ENCODE data around the gene THSD4. TPM values are rescaled to one million over a fixed set of nuclear protein-coding genes. Genes with fewer than 3 reads are reported as not detected.

Gene THSD4
- total RNA-seq, 6 donors from 2014 or later, result 16.8 to 39.7 (median 21.7) TPM

- H3K4me1 ChIP-seq, result peaks cover 0 to 36% (median 18%) of the 10 kb centered on the region in 4 donors
- no peak for DNase-seq
- H3K36me3 ChIP-seq, result no peaks in the 10 kb centered on the region
- peak overlapping the region in 3 of 4 donors; percentile 52 to 74 (median 72) for H3K27ac ChIP-seq
- WGBS, 2 donors, result 64 to 68% methylated on average over 3 of the region's 3 CpGs
- H3K4me3 ChIP-seq, result no peak overlapping the region
- H3K27me3 ChIP-seq, result no peaks in the 10 kb centered on the region
- ATAC-seq (ENCODE audit: low FRiP score in 2 of 2), result no peak
- no peaks in the 10 kb centered on the region for H3K9me3 ChIP-seq
- no peak for TF ChIP-seq CTCF (IDR thresholded peaks at IDR 0.05)
- no peak for TF ChIP-seq EP300 (IDR thresholded peaks at IDR 0.05)
- TF ChIP-seq POLR2A (IDR thresholded peaks at IDR 0.05), result no peak
- no peak for TF ChIP-seq POLR2AphosphoS5 (IDR thresholded peaks at IDR 0.05)
Observed at GRCh38 chr15:71597126-71597525, 481.9 kb downstream of the THSD4 start.

DNA sequence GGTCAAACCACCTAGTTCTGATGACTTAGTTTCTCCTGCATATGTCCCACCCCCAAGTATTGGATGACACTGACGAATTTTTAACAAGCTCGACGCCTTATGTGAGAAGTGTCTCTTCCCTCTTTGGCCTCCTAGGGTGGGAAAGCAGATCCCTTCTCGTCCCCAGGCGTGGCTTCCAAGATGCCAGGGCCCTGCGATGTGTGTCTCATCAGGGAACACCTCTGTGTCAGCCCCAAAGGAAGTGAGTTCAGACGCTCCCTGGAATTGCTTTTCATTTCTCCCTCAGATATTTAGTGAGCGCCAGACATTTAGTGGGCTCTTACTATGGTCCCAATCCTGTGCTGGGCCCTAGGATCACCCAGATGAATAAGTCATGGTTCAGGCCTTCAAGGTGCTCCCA, 482.4 kb downstream of the THSD4 start:
- WGBS, 2 donors, result 70 to 76% methylated on average over 8 of the region's 8 CpGs
- no peak for ATAC-seq (ENCODE audit: low FRiP score in 2 of 2)
- DNase-seq, result no peak
- no peak overlapping the region for H3K4me3 ChIP-seq
- no peaks in the 10 kb centered on the region for H3K27me3 ChIP-seq
- H3K4me1 ChIP-seq, result peaks cover 0 to 36% (median 18%) of the 10 kb centered on the region in 4 donors
- no peaks in the 10 kb centered on the region for H3K36me3 ChIP-seq
- peak overlapping the region in 3 of 4 donors; percentile 52 to 74 (median 72) for H3K27ac ChIP-seq
- no peak for TF ChIP-seq POLR2A (IDR thresholded peaks at IDR 0.05)
- TF ChIP-seq CTCF (IDR thresholded peaks at IDR 0.05), result no peak
- TF ChIP-seq POLR2AphosphoS5 (IDR thresholded peaks at IDR 0.05), result peak in 1 of 2 donors; percentile 16
- no peaks in the 10 kb centered on the region for H3K9me3 ChIP-seq

DNA sequence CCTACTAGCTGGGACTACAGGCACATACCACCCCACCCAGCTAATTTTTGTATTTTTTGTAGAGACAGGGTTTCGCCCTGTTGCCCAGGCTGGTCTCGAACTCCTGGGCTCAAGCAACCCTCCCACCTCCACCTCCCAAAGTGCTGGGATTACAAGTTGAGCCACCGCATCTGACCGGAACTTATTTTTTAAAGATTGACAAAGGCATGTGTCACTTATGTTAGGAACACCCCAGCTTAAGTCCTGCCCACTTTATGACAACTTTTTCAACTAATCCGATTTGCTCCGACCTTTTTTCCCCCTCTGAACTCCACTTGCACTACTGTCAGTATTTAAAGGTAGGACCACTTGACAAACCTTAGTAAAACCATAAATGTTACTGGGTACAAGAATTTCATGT, 483.5 kb downstream of the THSD4 start:
- no peak overlapping the region for H3K4me3 ChIP-seq
- no peak for DNase-seq
- H3K27ac ChIP-seq, result peak overlapping the region in 1 of 4 donors; percentile 7
- peaks cover 0 to 36% (median 18%) of the 10 kb centered on the region in 4 donors for H3K4me1 ChIP-seq
- WGBS, 2 donors, result 87 to 93% methylated on average over 6 of the region's 6 CpGs
- no peaks in the 10 kb centered on the region for H3K9me3 ChIP-seq
- ATAC-seq (ENCODE audit: low FRiP score in 2 of 2), result no peak
- no peaks in the 10 kb centered on the region for H3K27me3 ChIP-seq
- TF ChIP-seq CTCF (IDR thresholded peaks at IDR 0.05) (no peak), EP300 (IDR thresholded peaks at IDR 0.05) (no peak), POLR2A (IDR thresholded peaks at IDR 0.05) (no peak), POLR2AphosphoS5 (IDR thresholded peaks at IDR 0.05) (no peak)
- no peaks in the 10 kb centered on the region for H3K36me3 ChIP-seq

DNA sequence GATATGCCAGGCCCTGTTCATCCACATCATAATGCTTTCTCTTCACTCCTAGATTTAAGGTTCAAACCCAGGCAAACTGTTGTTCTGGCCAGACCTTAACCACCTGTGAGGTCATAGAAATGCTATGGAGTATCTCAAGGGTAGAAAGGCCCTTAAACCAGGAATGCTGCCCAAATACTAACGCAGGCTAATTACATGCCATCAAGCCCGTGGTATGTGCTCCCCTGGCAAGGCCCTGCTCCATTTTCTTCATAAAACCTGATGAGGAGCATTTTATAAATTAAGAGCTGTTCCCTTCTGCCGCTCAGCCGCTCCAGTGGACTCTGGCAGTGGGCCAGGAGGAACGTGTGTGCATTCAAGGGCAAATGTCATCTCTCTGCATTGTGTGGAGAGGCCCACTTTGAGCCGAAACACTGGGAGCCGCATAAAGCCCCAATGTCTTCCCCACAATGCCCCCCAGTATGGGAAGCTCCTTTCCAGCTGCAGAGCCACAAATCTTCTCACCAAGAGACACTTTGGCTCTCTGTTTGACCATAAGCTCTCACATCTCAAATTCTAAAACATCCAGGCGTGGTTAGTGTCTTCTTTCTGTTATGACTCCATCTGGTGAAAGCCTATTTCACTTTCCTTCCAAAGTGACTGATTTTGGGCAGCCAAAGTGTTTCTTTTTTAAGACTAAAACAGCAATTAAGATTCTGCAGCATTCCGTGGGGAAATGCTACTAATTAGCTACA, 484.3 kb downstream of the THSD4 start:
- peaks cover 0 to 36% (median 18%) of the 10 kb centered on the region in 4 donors for H3K4me1 ChIP-seq
- peak; percentile 27 to 35 for ATAC-seq (ENCODE audit: low FRiP score in 2 of 2)
- 63 to 75% methylated on average over 9 of the region's 9 CpGs for WGBS, 2 donors

More for the DNA sequence above, 484.3 kb downstream of the THSD4 start:
- TF ChIP-seq POLR2A (IDR thresholded peaks at IDR 0.05) (no peak), POLR2AphosphoS5 (IDR thresholded peaks at IDR 0.05) (no peak), CTCF (IDR thresholded peaks at IDR 0.05) (no peak), EP300 (IDR thresholded peaks at IDR 0.05) (no peak)
- peak in 1 of 2 donors; percentile 28 for DNase-seq
- Histone ChIP-seq H3K9me3 (no peaks in the 10 kb centered on the region), H3K4me3 (no peak overlapping the region), H3K27ac (peak overlapping the region; percentile 0 to 67 (median 36)), H3K36me3 (no peaks in the 10 kb centered on the region), H3K27me3 (no peaks in the 10 kb centered on the region)

All from upper lobe of left lung (tissue), 6 donors.